Cardiac ventricle fibroblast (primary cell): ENCODE results near the gene LSM14B. TPM values are rescaled to one million over a fixed set of nuclear protein-coding genes. Genes with fewer than 3 reads are reported as not detected.

ENCODE experiments used
- total RNA-seq: library from RNA; depleted of rRNA; stranded (reverse); fragments of >200 nt; gene quantifications from 2 replicates; pipeline ENCODE4 v1.2.3, GENCODE V29; 2015

LSM14B gene
- 21.9 and 24.3 TPM in 2 replicates for total RNA-seq

GRCh38 chr20:62121776-62122653 lies at the start of gene LSM14B:
Gene LSM14B, plus strand, starts transcription at chr20:62122475. Its CDS starts 192 bp downstream, at chr20:62122667.

DNA sequence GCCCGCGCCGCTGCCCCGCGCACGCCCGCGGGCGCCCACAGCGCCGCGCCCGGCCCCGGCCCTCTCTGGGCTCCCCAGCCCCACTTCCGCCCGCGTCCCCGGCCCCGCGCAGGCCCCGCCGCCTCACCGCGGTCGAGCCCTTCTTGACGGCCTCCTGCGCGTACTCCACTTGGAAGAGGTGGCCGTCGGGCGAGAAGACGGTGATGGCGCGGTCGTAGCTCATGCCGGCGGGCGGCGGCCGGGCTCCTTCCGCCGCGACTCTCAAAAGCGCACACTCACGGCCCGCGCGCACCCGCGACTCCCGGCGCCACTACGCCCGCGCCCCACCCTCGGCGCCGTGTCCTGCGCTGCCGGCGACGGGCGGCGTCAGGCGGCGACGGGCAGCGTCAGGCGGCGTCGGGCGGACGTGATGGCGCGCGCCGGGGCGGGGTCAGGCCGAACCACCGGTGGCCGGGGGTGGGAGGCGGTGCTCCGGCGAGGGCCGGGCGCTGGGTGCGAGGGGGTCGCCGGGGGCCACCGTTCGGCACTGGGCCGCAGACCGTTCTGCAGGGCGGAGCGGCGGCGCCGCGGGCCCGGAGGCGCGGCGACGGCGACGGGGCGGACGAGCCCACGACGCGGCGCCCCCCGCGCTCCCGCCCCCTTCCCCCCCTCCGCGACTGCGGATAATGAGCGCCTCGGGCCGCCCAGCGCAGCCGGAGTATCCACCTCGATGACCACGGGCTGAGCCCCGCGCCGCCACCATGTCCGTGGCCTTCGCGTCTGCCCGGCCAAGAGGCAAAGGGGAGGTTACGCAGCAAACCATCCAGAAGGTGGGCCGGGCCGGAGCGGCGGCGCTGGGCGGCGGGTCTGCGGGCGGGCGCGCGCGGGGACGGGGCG lies 21.0 kb downstream of the LSM14B start, which contains the start of the genes PSMA7 and SS18L1:
TSS of gene PSMA7 (minus strand) at position 314 of the 876 bp plus-strand sequence. CDS start at position 223, 91 bp downstream.
TSS of gene SS18L1 (plus strand) at position 689 of the 876 bp plus-strand sequence. CDS start at position 741, 52 bp downstream.

GRCh38 chr20:62182469-62183425 lies 60.5 kb downstream of the LSM14B start, which contains the start of gene MTG2:
Gene MTG2, plus strand, starts transcription at chr20:62183028. Its CDS starts 10,393 bp downstream, at chr20:62193421.

Other genes with a start within 250 kb of the LSM14B start
- gene TAF4, start 56.6 kb upstream of the LSM14B start, total RNA-seq: 7.1 and 17.7 TPM in 2 replicates
- 245 and 254 TPM in 2 replicates for gene PSMA7, start 20.9 kb downstream of the LSM14B start, total RNA-seq
- gene SS18L1, start 21.3 kb downstream of the LSM14B start, total RNA-seq: 3.6 and 9.2 TPM in 2 replicates
- gene MTG2, start 60.6 kb downstream of the LSM14B start, total RNA-seq: 15.7 and 18.7 TPM in 2 replicates
- not detected in 2 replicates for gene HRH3, start 97.8 kb downstream of the LSM14B start, total RNA-seq
- gene OSBPL2, start 116.0 kb downstream of the LSM14B start, total RNA-seq: 16.1 and 17.8 TPM in 2 replicates
- 83.4 and 101 TPM in 2 replicates for gene ADRM1, start 180.5 kb downstream of the LSM14B start, total RNA-seq
- gene LAMA5, start 244.8 kb downstream of the LSM14B start, total RNA-seq: 40.0 and 48.2 TPM in 2 replicates